Stomach (tissue), 9 donors: ENCODE data around the gene RBM27. TPM values are rescaled to one million over a fixed set of nuclear protein-coding genes. Genes with fewer than 3 reads are reported as not detected.

Experiments
- DNase-seq, 2 donors: peaks; one replicate each; pipeline versions ENCODE4 v3.0.0 to v3.0.0-alpha.2; 2013 to 2019
- H3K27ac ChIP-seq, 5 donors: fragments of 200-600 bp in 4 of 5; sonication (generic) in 4 of 5; one replicate each; pipeline ENCODE4 v1.5.1; 2013 to 2019; ENCODE audit warnings: mild to moderate bottlenecking in 1 of 5, moderate library complexity in 1 of 5
- H3K27me3 ChIP-seq, 3 donors: fragments of 200-600 bp; sonication (generic); one replicate each; pipeline ENCODE4 v1.5.1; 2017 to 2019; ENCODE audit warnings: mixed run types in 1 of 3
- H3K36me3 ChIP-seq, 4 donors: fragments of 200-600 bp; sonication (generic); 1 replicate in 3 of 4; 2 replicates in 1 of 4; pipeline ENCODE4 v1.5.1; 2016 to 2019
- H3K4me1 ChIP-seq, 4 donors: fragments of 200-600 bp; sonication (generic); one replicate each; pipeline ENCODE4 v1.5.1; 2016 to 2019
- H3K4me3 ChIP-seq, 4 donors: fragments of 200-600 bp; sonication (generic) in 3 of 4; one replicate each; pipeline ENCODE4 v1.5.1; 2016 to 2019; ENCODE audit warnings: mild to moderate bottlenecking in 1 of 4
- H3K9me3 ChIP-seq, 4 donors: fragments of 200-600 bp; sonication (generic); one replicate each; pipeline ENCODE4 v1.5.1; 2016 to 2019
- EP300 ChIP-seq: sonication (generic); formaldehyde crosslinking; IDR thresholded peaks from one replicate; pipeline ENCODE4 v1.6.1; 2017; ENCODE audit warnings: antibody characterized with exemption
- POLR2A ChIP-seq, 4 donors: fragments of 450-650 bp; IDR thresholded peaks; one replicate each; pipeline ENCODE4 v1.6.1; 2016; ENCODE audit warnings: antibody characterized with exemption in 4 of 4, control low read depth in 2 of 4, mild to moderate bottlenecking in 1 of 4, moderate library complexity in 1 of 4
- POLR2AphosphoS5 ChIP-seq, 3 donors: sonication (generic); formaldehyde crosslinking; IDR thresholded peaks; one replicate each; pipeline ENCODE4 v1.6.1; 2016; ENCODE audit warnings: antibody characterized with exemption in 3 of 3
- WGBS, 5 donors: extraction: QIAGEN DNeasy Blood & Tissue Kit in 3 of 5; methylation state at CpG; one replicate each; pipeline versions ENCODE4 v1.1.5 to v1.1.7; 2013 to 2018; 5-methylcytosine and 5-hydroxymethylcytosine counted together
- intact Hi-C: fragments of 100-400 bp; cut with DNase I; formaldehyde crosslinking; loops from one replicate; pipeline ENCODE4 v1.15.1; 2023; ENCODE audit warnings: low total_unique reads
- polyA plus RNA-seq, 3 donors: library from polyadenylated mRNA; stranded (reverse); fragments of 200-250 nt; gene quantifications; one replicate each; pipeline ENCODE4 v1.2.3, GENCODE V29; 2013
- small RNA-seq, 4 donors: library from RNA; depleted of rRNA; stranded (forward); fragments of <200 nt; gene quantifications; one replicate each; pipeline ENCODE3, GENCODE V24; 2016
- total RNA-seq, 5 donors: library from RNA; depleted of rRNA; stranded (reverse); fragments of >200 nt; gene quantifications; one replicate each; pipeline versions ENCODE4 v1.1.0 to v1.2.3, GENCODE V29; 2014 to 2016
- TF ChIP-seq, protein P1 (sequence below), 7 experiments: fragments of 450-650 bp in 4 of 7; fragments of 200-600 bp in 3 of 7; sonication (generic) in 3 of 7; IDR thresholded peaks; one replicate each; pipeline ENCODE4 v1.5.1; 2016 to 2019; ENCODE audit warnings: antibody characterized with exemption in 7 of 7, control low read depth in 2 of 7, mild to moderate bottlenecking in 1 of 7
- donor health status: healthy with polysubstance abuse.
- donor health status: Bipolar disorder and iron deficiency.
- donor health status: healthy.

The RBM27 gene
- total and polyA plus RNA-seq, 8 donors: 4.2 to 47.2 (median 6.9) TPM; not detected in 1

DNA sequence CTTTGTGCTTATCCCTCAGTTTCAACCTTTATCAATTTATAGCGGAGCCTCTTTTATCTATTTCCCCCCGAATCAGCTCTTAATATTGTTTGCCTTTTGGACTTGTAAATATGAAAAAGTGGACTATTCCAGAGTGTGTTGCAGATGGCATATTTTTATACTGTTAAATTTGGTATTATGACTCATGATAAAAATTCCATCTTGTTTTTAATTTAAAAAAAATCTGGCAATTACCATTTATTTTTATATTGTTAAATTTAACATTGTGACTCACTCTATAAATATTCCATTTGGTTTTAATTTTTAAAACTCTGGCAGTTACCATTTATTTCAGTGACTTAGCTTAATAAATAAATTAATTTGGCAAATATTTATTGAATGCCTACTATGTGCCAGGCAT, 37.5 kb downstream of the RBM27 start:
- H3K4me1 ChIP-seq: no peaks in the 10 kb centered on the region
- H3K36me3 ChIP-seq: peaks cover 29 to 98% (median 70%) of the 10 kb centered on the region in 4 donors
- no peaks in the 10 kb centered on the region for H3K27me3 ChIP-seq
- TF ChIP-seq, protein P1, sequence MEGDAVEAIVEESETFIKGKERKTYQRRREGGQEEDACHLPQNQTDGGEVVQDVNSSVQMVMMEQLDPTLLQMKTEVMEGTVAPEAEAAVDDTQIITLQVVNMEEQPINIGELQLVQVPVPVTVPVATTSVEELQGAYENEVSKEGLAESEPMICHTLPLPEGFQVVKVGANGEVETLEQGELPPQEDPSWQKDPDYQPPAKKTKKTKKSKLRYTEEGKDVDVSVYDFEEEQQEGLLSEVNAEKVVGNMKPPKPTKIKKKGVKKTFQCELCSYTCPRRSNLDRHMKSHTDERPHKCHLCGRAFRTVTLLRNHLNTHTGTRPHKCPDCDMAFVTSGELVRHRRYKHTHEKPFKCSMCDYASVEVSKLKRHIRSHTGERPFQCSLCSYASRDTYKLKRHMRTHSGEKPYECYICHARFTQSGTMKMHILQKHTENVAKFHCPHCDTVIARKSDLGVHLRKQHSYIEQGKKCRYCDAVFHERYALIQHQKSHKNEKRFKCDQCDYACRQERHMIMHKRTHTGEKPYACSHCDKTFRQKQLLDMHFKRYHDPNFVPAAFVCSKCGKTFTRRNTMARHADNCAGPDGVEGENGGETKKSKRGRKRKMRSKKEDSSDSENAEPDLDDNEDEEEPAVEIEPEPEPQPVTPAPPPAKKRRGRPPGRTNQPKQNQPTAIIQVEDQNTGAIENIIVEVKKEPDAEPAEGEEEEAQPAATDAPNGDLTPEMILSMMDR (IDR thresholded peaks at IDR 0.05): no peak
- no peak for TF ChIP-seq EP300
- TF ChIP-seq POLR2A (IDR thresholded peaks at IDR 0.05): no peak
- no peak for TF ChIP-seq POLR2AphosphoS5 (IDR thresholded peaks at IDR 0.05)
- no peak for DNase-seq
- 53 to 75% (median 64%) methylated on average over 2 of the region's 2 CpGs for WGBS, 5 donors
- H3K9me3 ChIP-seq: no peaks in the 10 kb centered on the region
- H3K4me3 ChIP-seq: no peak overlapping the region
- intact Hi-C loops: no loop called here
- H3K27ac ChIP-seq: no peak overlapping the region

DNA sequence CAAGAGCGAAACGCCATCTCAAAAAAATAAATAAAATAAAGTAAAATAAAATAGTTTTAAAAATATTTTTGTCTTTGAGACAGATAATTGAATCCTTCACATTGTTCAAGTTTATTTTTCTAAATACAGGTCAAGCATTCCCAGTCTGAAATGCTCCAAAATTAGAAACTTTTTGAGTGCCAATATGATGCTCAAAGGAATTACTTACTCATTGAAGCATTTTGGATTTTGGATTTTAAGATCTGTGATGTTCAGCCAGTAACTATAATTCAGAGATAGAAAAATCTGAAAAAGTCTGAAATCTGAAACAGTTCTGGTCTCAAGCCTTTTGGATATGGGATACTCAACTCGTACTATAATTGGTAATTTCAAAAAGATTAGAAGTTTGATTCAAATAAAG, 39.8 kb downstream of the RBM27 start:
- intact Hi-C loops: no loop called here
- no peak for DNase-seq
- Histone ChIP-seq H3K4me3 (no peak overlapping the region), H3K4me1 (no peaks in the 10 kb centered on the region), H3K27me3 (no peaks in the 10 kb centered on the region), H3K36me3 (peaks cover 13 to 86% (median 48%) of the 10 kb centered on the region in 4 donors), H3K27ac (no peak overlapping the region), H3K9me3 (no peaks in the 10 kb centered on the region)
- WGBS, 5 donors: 86 to 98% (median 93%) methylated on average over 3 of the region's 3 CpGs
- TF ChIP-seq, protein P1 (IDR thresholded peaks at IDR 0.05): no peak
- TF ChIP-seq POLR2AphosphoS5 (IDR thresholded peaks at IDR 0.05): no peak
- no peak for TF ChIP-seq EP300
- no peak for TF ChIP-seq POLR2A (IDR thresholded peaks at IDR 0.05)

DNA sequence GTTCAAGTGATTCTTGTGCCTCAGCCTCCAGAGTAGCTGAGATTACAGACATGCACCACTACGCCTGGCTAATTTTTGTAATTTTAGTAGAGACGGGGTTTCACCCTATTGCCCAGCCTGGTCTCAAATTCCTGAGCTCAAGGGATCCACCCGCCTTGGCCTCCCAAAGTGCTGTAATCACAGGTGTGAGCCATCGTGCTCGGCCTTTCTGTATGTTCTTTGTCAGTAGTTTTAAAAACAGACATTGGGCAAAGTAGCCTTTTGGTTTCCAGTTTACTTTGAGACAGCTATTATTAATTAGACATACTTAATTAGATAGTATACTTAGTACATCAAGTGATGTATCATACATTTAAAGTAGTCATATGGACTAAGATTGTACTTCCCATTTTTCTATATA, 45.2 kb downstream of the RBM27 start:
- 94 to 98% (median 97%) methylated on average over 5 of the region's 5 CpGs for WGBS, 5 donors
- intact Hi-C loops: no loop called here
- Histone ChIP-seq H3K9me3 (no peaks in the 10 kb centered on the region), H3K36me3 (peaks cover 15 to 69% (median 53%) of the 10 kb centered on the region in 4 donors), H3K27me3 (no peaks in the 10 kb centered on the region), H3K4me3 (no peak overlapping the region), H3K4me1 (no peaks in the 10 kb centered on the region), H3K27ac (no peak overlapping the region)
- TF ChIP-seq POLR2AphosphoS5 (IDR thresholded peaks at IDR 0.05) (no peak), EP300 (no peak), POLR2A (IDR thresholded peaks at IDR 0.05) (no peak)
- TF ChIP-seq, protein P1 (IDR thresholded peaks at IDR 0.05): no peak
- DNase-seq: no peak

DNA sequence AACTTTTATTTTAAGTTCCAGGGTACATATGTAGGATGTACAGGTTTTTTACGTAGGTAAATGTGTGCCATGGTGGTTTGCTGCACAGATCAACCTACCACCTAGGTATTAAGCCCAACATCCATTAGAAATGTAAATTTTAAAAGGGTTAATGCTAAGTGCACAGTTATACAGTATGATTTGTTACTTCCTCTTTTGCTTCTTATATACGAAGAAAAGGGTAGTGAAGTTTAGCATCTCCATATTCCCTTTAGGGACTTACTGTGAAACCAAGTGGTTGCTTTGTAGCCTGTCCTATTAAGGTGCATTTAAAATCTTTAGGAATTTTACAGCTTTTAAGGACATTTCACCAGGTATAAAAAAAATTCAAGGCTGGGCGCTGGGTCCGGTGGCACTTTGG, 46.4 kb downstream of the RBM27 start:
- no peaks in the 10 kb centered on the region for H3K9me3 ChIP-seq
- WGBS, 5 donors: 91 to 95% (median 95%) methylated on average over 4 of the region's 4 CpGs
- no peak overlapping the region for H3K27ac ChIP-seq
- H3K4me1 ChIP-seq: no peaks in the 10 kb centered on the region
- H3K36me3 ChIP-seq: peaks cover 7 to 67% (median 53%) of the 10 kb centered on the region in 4 donors
- no peaks in the 10 kb centered on the region for H3K27me3 ChIP-seq
- TF ChIP-seq EP300 (no peak), POLR2AphosphoS5 (IDR thresholded peaks at IDR 0.05) (no peak), POLR2A (IDR thresholded peaks at IDR 0.05) (no peak)
- TF ChIP-seq, protein P1 (IDR thresholded peaks at IDR 0.05): no peak
- intact Hi-C loops: no loop called here
- no peak overlapping the region for H3K4me3 ChIP-seq
- DNase-seq: no peak

Small RNAs within 50 kb of the gene (small RNA-seq; reads per million reads assigned to genes)
- 0 reads per million in 4 donors for gene RNU7-180P

Other genes with a start within 250 kb of the RBM27 start
- not detected for gene PLAC8L1, start 98.0 kb upstream of the RBM27 start, total RNA-seq
- gene PLAC8L1, start 98.0 kb upstream of the RBM27 start, polyA plus RNA-seq: under 1 TPM in 1 of 3 donors, not detected in 2; 0.68 TPM
- gene LARS1, start 21.0 kb upstream of the RBM27 start, total RNA-seq: 100 to 1,000 TPM in 1 of 5 donors, 10 to 100 TPM in 4; 58.2 to 118 (median 75.0) TPM
- 10 to 100 TPM; 18.9 to 33.2 (median 20.9) TPM for gene LARS1, start 21.0 kb upstream of the RBM27 start, polyA plus RNA-seq
- not detected for gene POU4F3, start 135.2 kb downstream of the RBM27 start, total RNA-seq
- under 1 TPM in 1 of 3 donors, not detected in 2; 0.12 TPM for gene POU4F3, start 135.2 kb downstream of the RBM27 start, polyA plus RNA-seq
- gene TCERG1, start 243.7 kb downstream of the RBM27 start, total RNA-seq: 100 to 1,000 TPM in 2 of 5 donors, 10 to 100 TPM in 3; 49.0 to 120 (median 73.2) TPM
- gene TCERG1, start 243.7 kb downstream of the RBM27 start, polyA plus RNA-seq: 10 to 100 TPM in 2 of 3 donors, 1 to 10 TPM in 1; 9.9 to 34.7 (median 11.6) TPM